ENCODE results near the gene BAIAP2. TPM values are rescaled to one million over a fixed set of nuclear protein-coding genes. Genes with fewer than 3 reads are reported as not detected.

BAIAP2 gene
- total and polyA plus RNA-seq, 10 donors, result 2.8 to 33.2 (median 17.8) TPM

- Histone ChIP-seq H3K27ac (no peak overlapping the region), H3K36me3 (peaks cover 0 to 3% (median 0%) of the 10 kb centered on the region in 6 donors), H3K4me1 (peaks cover 11 to 69% (median 45%) of the 10 kb centered on the region in 6 donors), H3K4me3 (no peak overlapping the region), H3K27me3 (replicated peaks in 1 of 7) (peaks cover 0 to 75% (median 23%) of the 10 kb centered on the region in 7 donors), H3K9me3 (no peaks in the 10 kb centered on the region)
- DNase-seq, result peak; percentile 70
- WGBS, 5 donors, result 83 to 94% (median 88%) methylated on average over 4 to 16 of the region's 16 CpGs
- intact Hi-C loops (cut with DNase I; ENCODE audit: low total_unique reads), result no loop called here
- no peak for TF ChIP-seq CTCF (IDR thresholded peaks at IDR 0.05 in 8 of 11, conservative IDR thresholded peaks at IDR 0.05 in 3 of 11)
- TF ChIP-seq POLR2A (IDR thresholded peaks at IDR 0.05), result no peak
- TF ChIP-seq POLR2AphosphoS5 (IDR thresholded peaks at IDR 0.05), result no peak
Measured at GRCh38 chr17:81161972-81162371, 127.0 kb downstream of the BAIAP2 start.

GRCh38 chr17:81162491-81162890 lies 127.5 kb downstream of the BAIAP2 start:
- TF ChIP-seq CTCF (IDR thresholded peaks at IDR 0.05 in 8 of 11, conservative IDR thresholded peaks at IDR 0.05 in 3 of 11), result no peak
- no peak for TF ChIP-seq POLR2A (IDR thresholded peaks at IDR 0.05)
- no peak for TF ChIP-seq POLR2AphosphoS5 (IDR thresholded peaks at IDR 0.05)
- WGBS, 5 donors, result 87 to 91% (median 90%) methylated on average over 7 to 11 of the region's 11 CpGs
- intact Hi-C loops (cut with DNase I; ENCODE audit: low total_unique reads), result no loop called here
- no peak overlapping the region for H3K27ac ChIP-seq
- H3K9me3 ChIP-seq, result no peaks in the 10 kb centered on the region
- H3K27me3 ChIP-seq (replicated peaks in 1 of 7), result peaks cover 0 to 80% (median 27%) of the 10 kb centered on the region in 7 donors
- peak; percentile 70 for DNase-seq
- peaks cover 11 to 67% (median 44%) of the 10 kb centered on the region in 6 donors for H3K4me1 ChIP-seq
- peaks cover 0 to 3% (median 0%) of the 10 kb centered on the region in 6 donors for H3K36me3 ChIP-seq
- no peak overlapping the region for H3K4me3 ChIP-seq

GRCh38 chr17:81163051-81163695 lies 128.2 kb downstream of the BAIAP2 start:
- Histone ChIP-seq H3K27me3 (replicated peaks in 1 of 7) (peaks cover 0 to 84% (median 28%) of the 10 kb centered on the region in 7 donors), H3K4me1 (peaks cover 11 to 61% (median 41%) of the 10 kb centered on the region in 6 donors), H3K27ac (no peak overlapping the region), H3K4me3 (no peak overlapping the region), H3K36me3 (no peaks in the 10 kb centered on the region), H3K9me3 (no peaks in the 10 kb centered on the region)
- peak; percentile 72 for DNase-seq
- 86 to 94% (median 89%) methylated on average over 12 to 19 of the region's 19 CpGs for WGBS, 5 donors
- intact Hi-C loops (cut with DNase I; ENCODE audit: low total_unique reads), result no loop called here
- TF ChIP-seq CTCF (IDR thresholded peaks at IDR 0.05 in 8 of 11, conservative IDR thresholded peaks at IDR 0.05 in 3 of 11), result no peak
- TF ChIP-seq POLR2AphosphoS5 (IDR thresholded peaks at IDR 0.05), result no peak
- no peak for TF ChIP-seq POLR2A (IDR thresholded peaks at IDR 0.05)

- Histone ChIP-seq H3K27ac (no peak overlapping the region), H3K4me3 (no peak overlapping the region), H3K27me3 (replicated peaks in 1 of 7) (peaks cover 0 to 84% (median 28%) of the 10 kb centered on the region in 7 donors), H3K9me3 (no peaks in the 10 kb centered on the region), H3K36me3 (no peaks in the 10 kb centered on the region), H3K4me1 (peaks cover 11 to 54% (median 38%) of the 10 kb centered on the region in 6 donors)
- intact Hi-C loops (cut with DNase I; ENCODE audit: low total_unique reads), result no loop called here
- peak; percentile 64 for DNase-seq
- WGBS, 5 donors, result 82 to 94% (median 88%) methylated on average over 5 to 15 of the region's 15 CpGs
- TF ChIP-seq POLR2A (IDR thresholded peaks at IDR 0.05) (no peak), CTCF (IDR thresholded peaks at IDR 0.05 in 8 of 11, conservative IDR thresholded peaks at IDR 0.05 in 3 of 11) (no peak), POLR2AphosphoS5 (IDR thresholded peaks at IDR 0.05) (no peak)
Measured at GRCh38 chr17:81163703-81164370, 128.9 kb downstream of the BAIAP2 start.
